Urothelium cell line (cell line): Measurements from ENCODE around the gene SEPTIN5.
A peak's percentile ranks its signal among the peaks of the same experiment; 100 is the strongest.

Experiments used
- DNase-seq: peaks from one replicate; pipeline ENCODE4 v3.0.0; 2011; ENCODE audit warnings: low spot score, mixed read lengths
- FAIRE-seq: peaks from 2 replicates; lab custom pipeline; 2011; peaks lifted over from hg19 to GRCh38; lab: Jason Lieb, UNC

Gene SEPTIN5

GRCh38 chr22:19704355-19705015 lies 9.8 kb upstream of the SEPTIN5 start:
- DNase-seq (no peak), FAIRE-seq (no peak)

- no peak for DNase-seq
- FAIRE-seq = peak; percentile 13
Measured at GRCh38 chr22:19705181-19705934, 8.9 kb upstream of the SEPTIN5 start.

GRCh38 chr22:19706661-19707151 lies 7.6 kb upstream of the SEPTIN5 start:
- DNase-seq (no peak), FAIRE-seq (peak; percentile 56)

- DNase-seq (no peak), FAIRE-seq (no peak)
Measured at GRCh38 chr22:19707347-19708290, 6.7 kb upstream of the SEPTIN5 start.

- DNase-seq = no peak
- no peak for FAIRE-seq
Measured at GRCh38 chr22:19708321-19709011, 5.8 kb upstream of the SEPTIN5 start.

GRCh38 chr22:19709063-19709769 lies 5.1 kb upstream of the SEPTIN5 start:
- DNase-seq = no peak
- peak; percentile 9 for FAIRE-seq

- FAIRE-seq = peak; percentile 58
Measured at GRCh38 chr22:19710020-19710768, 4.1 kb upstream of the SEPTIN5 start.

GRCh38 chr22:19710769-19711106 lies 3.6 kb upstream of the SEPTIN5 start:
- DNase-seq (no peak), FAIRE-seq (peak; percentile 9)

More at GRCh38 chr22:19710020-19710768, 4.1 kb upstream of the SEPTIN5 start:
- no peak for DNase-seq

- FAIRE-seq (no peak), DNase-seq (no peak)
Measured at GRCh38 chr22:19713245-19713644, 1.1 kb upstream of the SEPTIN5 start.

GRCh38 chr22:19713650-19714311 lies 522 bp upstream of the SEPTIN5 start:
- FAIRE-seq = peak; percentile 93

GRCh38 chr22:19715188-19715930 lies 1.1 kb downstream of the SEPTIN5 start:
- FAIRE-seq (peak; percentile 81), DNase-seq (no peak)

More at GRCh38 chr22:19713650-19714311, 522 bp upstream of the SEPTIN5 start:
- peak; percentile 64 for DNase-seq

- FAIRE-seq = no peak
- no peak for DNase-seq
Measured at GRCh38 chr22:19716041-19716828, 1.9 kb downstream of the SEPTIN5 start.

GRCh38 chr22:19716829-19717105 lies 2.5 kb downstream of the SEPTIN5 start:
- FAIRE-seq = no peak
- DNase-seq = no peak

GRCh38 chr22:19717181-19717580 lies 2.9 kb downstream of the SEPTIN5 start:
- FAIRE-seq = no peak
- DNase-seq = no peak

GRCh38 chr22:19717691-19718455 lies 3.6 kb downstream of the SEPTIN5 start:
- FAIRE-seq (peak; percentile 100), DNase-seq (peak; percentile 96)

- no peak for DNase-seq
- FAIRE-seq = peak; percentile 89
Measured at GRCh38 chr22:19718456-19719049, 4.2 kb downstream of the SEPTIN5 start.
